GM23248 (cell line): ENCODE measurements around the gene GPR22. TPM values are rescaled to one million over a fixed set of nuclear protein-coding genes. Genes with fewer than 3 reads are reported as not detected.

Source experiments
- DNase-seq: peaks from one replicate; pipeline ENCODE4 v3.0.0-alpha.2; 2015
- H2AFZ ChIP-seq: fragments of 200-600 bp; sonication (generic); 2 replicates; pipeline ENCODE4 v1.6.1; 2016; ENCODE audit warnings: antibody characterized with exemption
- H3F3A ChIP-seq: fragments of 200-600 bp; sonication (generic); 2 replicates; pipeline ENCODE4 v1.6.1; 2016; ENCODE audit warnings: mild to moderate bottlenecking, antibody characterized with exemption, mixed run types; ENCODE audit not compliant: insufficient read depth
- H3K27ac ChIP-seq: fragments of 200-600 bp; sonication (generic); 2 replicates; pipeline ENCODE4 v1.5.1; 2016; ENCODE audit warnings: mild to moderate bottlenecking
- H3K27me3 ChIP-seq: fragments of 200-600 bp; sonication (generic); replicated peaks from 2 replicates; pipeline ENCODE4 v1.6.1; 2016; ENCODE audit warnings: mild to moderate bottlenecking; ENCODE audit not compliant: insufficient read depth
- H3K36me3 ChIP-seq: fragments of 200-600 bp; sonication (generic); 2 replicates; pipeline ENCODE4 v1.6.1; 2016; ENCODE audit warnings: low read depth, mild to moderate bottlenecking
- H3K4me1 ChIP-seq: fragments of 200-600 bp; sonication (generic); 2 replicates; pipeline ENCODE4 v1.6.1; 2016; ENCODE audit warnings: mild to moderate bottlenecking; ENCODE audit not compliant: insufficient read depth
- H3K4me2 ChIP-seq: fragments of 200-600 bp; sonication (generic); one replicate; pipeline ENCODE4 v1.6.1; 2016; ENCODE audit warnings: mild to moderate bottlenecking; ENCODE audit not compliant: unreplicated experiment
- H3K4me3 ChIP-seq: fragments of 200-600 bp; sonication (generic); 2 replicates; pipeline ENCODE4 v1.5.1; 2016; ENCODE audit warnings: mild to moderate bottlenecking
- H3K79me2 ChIP-seq: fragments of 200-600 bp; sonication (generic); 2 replicates; pipeline ENCODE4 v1.6.1; 2016; ENCODE audit warnings: mild to moderate bottlenecking; ENCODE audit not compliant: insufficient read depth
- H3K9ac ChIP-seq: fragments of 200-600 bp; sonication (generic); 2 replicates; pipeline ENCODE4 v1.6.1; 2016; ENCODE audit warnings: mild to moderate bottlenecking
- H3K9me2 ChIP-seq: fragments of 200-600 bp; sonication (generic); 2 replicates; pipeline ENCODE4 v1.6.1; 2016; ENCODE audit warnings: mixed run types, mild to moderate bottlenecking, moderate library complexity; ENCODE audit not compliant: insufficient read depth
- H3K9me3 ChIP-seq: fragments of 200-600 bp; sonication (generic); one replicate; pipeline ENCODE4 v1.6.1; 2017; ENCODE audit warnings: low read depth
- H4K20me1 ChIP-seq: fragments of 200-600 bp; sonication (generic); 2 replicates; pipeline ENCODE4 v1.6.0; 2016; ENCODE audit not compliant: insufficient read depth
- EZH2 ChIP-seq: fragments of 200-600 bp; sonication (generic); IDR thresholded peaks from 2 replicates; pipeline ENCODE4 v1.6.1; 2018; ENCODE audit warnings: antibody characterized with exemption, mild to moderate bottlenecking; ENCODE audit not compliant: insufficient read depth, poor library complexity, severe bottlenecking
- EZH2phosphoT487 ChIP-seq: fragments of 200-600 bp; sonication (generic); IDR thresholded peaks from 2 replicates; pipeline ENCODE4 v1.6.1; 2018; ENCODE audit warnings: antibody characterized with exemption, moderate library complexity, mild to moderate bottlenecking, low read depth; ENCODE audit not compliant: insufficient read depth
- WGBS, 2 experiments: methylation state at CpG; one replicate each; pipeline ENCODE4 v1.1.6; 2015 to 2017; ENCODE audit warnings: low lambda C conversion rate in 2 of 2, low coverage in 1 of 2; ENCODE audit errors: missing lambda C conversion rate in 2 of 2; 5-methylcytosine and 5-hydroxymethylcytosine counted together
- in situ Hi-C: fragments of 300-500 bp; cut with MboI; formaldehyde crosslinking; loops from 2 replicates; pipeline ENCODE4 v1.15.0; 2020
- polyA plus RNA-seq: library from polyadenylated mRNA; unstranded; fragments of >200 nt; fragmentation: Nextera tagmentation; extraction: Ambion mirVana; gene quantifications from 2 replicates; pipeline ENCODE4 v1.2.1, GENCODE V29; 2016
- total RNA-seq: library from RNA; depleted of rRNA; stranded (reverse); fragments of >200 nt; shearing (Covaris generic); gene quantifications from 2 replicates; pipeline ENCODE4 v1.2.3, GENCODE V29; 2014

Gene GPR22
- total and polyA plus RNA-seq, 2 experiments from 2014 or later: 0.39 TPM; not detected in 1

GRCh38 chr7:107453388-107453787 lies 16.5 kb upstream of the GPR22 start:
- H3K27me3 ChIP-seq: no peaks in the 10 kb centered on the region
- WGBS, 2 experiments: 96 to 98% methylated on average over 1 of the region's 1 CpG
- in situ Hi-C loops: loop anchor here (25.0 kb wide), 2 partner anchors 284 to 409 kb away; partner anchors contain the start of gene CBLL1
- no peak overlapping the region for H2AFZ ChIP-seq
- peaks cover 3% of the 10 kb centered on the region for H3K36me3 ChIP-seq
- H3K9ac ChIP-seq: no peak overlapping the region
- TF ChIP-seq EZH2: no peak
- no peak for TF ChIP-seq EZH2phosphoT487
- no peaks in the 10 kb centered on the region for H3F3A ChIP-seq
- no peaks in the 10 kb centered on the region for H3K9me2 ChIP-seq
- no peak for DNase-seq
- no peaks in the 10 kb centered on the region for H3K9me3 ChIP-seq
- H4K20me1 ChIP-seq: no peaks in the 10 kb centered on the region
- H3K4me2 ChIP-seq: no peak overlapping the region
- H3K4me3 ChIP-seq: no peak overlapping the region
- no peaks in the 10 kb centered on the region for H3K79me2 ChIP-seq
- no peak overlapping the region for H3K27ac ChIP-seq
- no peaks in the 10 kb centered on the region for H3K4me1 ChIP-seq

GRCh38 chr7:107461938-107462533 lies 7.8 kb upstream of the GPR22 start:
- Histone ChIP-seq H3F3A (no peaks in the 10 kb centered on the region), H3K27me3 (no peaks in the 10 kb centered on the region), H3K27ac (no peak overlapping the region), H3K9me2 (no peaks in the 10 kb centered on the region), H3K4me2 (no peak overlapping the region), H3K79me2 (no peaks in the 10 kb centered on the region), H3K4me1 (no peaks in the 10 kb centered on the region), H4K20me1 (no peaks in the 10 kb centered on the region), H3K9me3 (no peaks in the 10 kb centered on the region), H2AFZ (no peak overlapping the region), H3K9ac (no peak overlapping the region), H3K4me3 (no peak overlapping the region), H3K36me3 (peaks cover 5% of the 10 kb centered on the region; the same call in 1 of the 2 replicates)
- no peak for TF ChIP-seq EZH2phosphoT487
- no peak for TF ChIP-seq EZH2
- WGBS, 2 experiments: 91 to 97% methylated on average over 2 of the region's 2 CpGs
- in situ Hi-C loops: loop anchor here (25.0 kb wide), 2 partner anchors 275 to 400 kb away; partner anchors contain the start of gene CBLL1
- no peak for DNase-seq

GRCh38 chr7:107463139-107464078 lies 6.4 kb upstream of the GPR22 start:
- WGBS, 2 experiments: 79 to 81% methylated on average over 6 of the region's 6 CpGs
- no peak overlapping the region for H3K9ac ChIP-seq
- H3K27me3 ChIP-seq: no peaks in the 10 kb centered on the region
- no peak overlapping the region for H3K4me3 ChIP-seq
- H3K36me3 ChIP-seq: peaks cover 2% of the 10 kb centered on the region; the same call in 1 of the 2 replicates
- no peaks in the 10 kb centered on the region for H4K20me1 ChIP-seq
- DNase-seq: peak; percentile 82
- H3K4me1 ChIP-seq: no peaks in the 10 kb centered on the region
- H3K79me2 ChIP-seq: no peaks in the 10 kb centered on the region
- H3F3A ChIP-seq: no peaks in the 10 kb centered on the region
- H3K27ac ChIP-seq: no peak overlapping the region
- no peak overlapping the region for H3K4me2 ChIP-seq
- no peak overlapping the region for H2AFZ ChIP-seq
- in situ Hi-C loops: loop anchor here (25.0 kb wide), 2 partner anchors 274 to 399 kb away; partner anchors contain the start of gene CBLL1
- no peaks in the 10 kb centered on the region for H3K9me2 ChIP-seq
- no peaks in the 10 kb centered on the region for H3K9me3 ChIP-seq
- TF ChIP-seq EZH2: no peak
- TF ChIP-seq EZH2phosphoT487: no peak

- H3K4me3 ChIP-seq: no peak overlapping the region
- H4K20me1 ChIP-seq: no peaks in the 10 kb centered on the region
- no peaks in the 10 kb centered on the region for H3K79me2 ChIP-seq
- H3K9ac ChIP-seq: no peak overlapping the region
- no peaks in the 10 kb centered on the region for H3K4me1 ChIP-seq
- in situ Hi-C loops: loop anchor here (25.0 kb wide), 2 partner anchors 273 to 398 kb away; partner anchors contain the start of gene CBLL1
- H3K36me3 ChIP-seq: no peaks in the 10 kb centered on the region
- H3K4me2 ChIP-seq: no peak overlapping the region
- no peak overlapping the region for H2AFZ ChIP-seq
- no peaks in the 10 kb centered on the region for H3K9me3 ChIP-seq
- 97 to 98% methylated on average over 3 of the region's 3 CpGs for WGBS, 2 experiments
- DNase-seq: no peak
- TF ChIP-seq EZH2phosphoT487: no peak
- no peak for TF ChIP-seq EZH2
- H3K27me3 ChIP-seq: no peaks in the 10 kb centered on the region
- no peaks in the 10 kb centered on the region for H3K9me2 ChIP-seq
- no peaks in the 10 kb centered on the region for H3F3A ChIP-seq
- H3K27ac ChIP-seq: no peak overlapping the region
Observed at GRCh38 chr7:107464666-107465226, 5.1 kb upstream of the GPR22 start.
